AG04450 (cell line): ENCODE measurements around the gene PGC. TPM values are rescaled to one million over a fixed set of nuclear protein-coding genes. Genes with fewer than 3 reads are reported as not detected.

Experiments
- CTCF ChIA-PET: fragments of 300-600, 350-600 bp; formaldehyde crosslinking; extraction: SDS; loops from one replicate; lab custom pipeline; 2022; ENCODE audit warnings: antibody characterized with exemption, inconsistent platforms; lab: Charles Lee
- POLR2A ChIA-PET: fragments of 350-600 bp; formaldehyde crosslinking; extraction: SDS; loops from one replicate; lab custom pipeline; 2021; ENCODE audit warnings: antibody characterized with exemption, inconsistent platforms; lab: Yijun Ruan, JAX
- DNase-seq: peaks from one replicate; pipeline ENCODE4 v3.0.0-alpha.2; 2011; ENCODE audit warnings: low read depth, low spot score
- H3K27ac ChIP-seq: one replicate; pipeline ENCODE4 v1.5.1; 2012; ENCODE audit warnings: low read depth, low read length, control low read depth
- H3K27me3 ChIP-seq: one replicate; pipeline ENCODE4 v1.6.0; 2012; ENCODE audit warnings: low read length; ENCODE audit not compliant: control insufficient read depth, insufficient read depth
- H3K4me3 ChIP-seq: 2 replicates; pipeline ENCODE4 v1.5.1; 2011; ENCODE audit warnings: mild to moderate bottlenecking, low read depth, low read length, control low read depth
- H3K9me3 ChIP-seq: 2 replicates; pipeline ENCODE4 v1.5.1; 2012; ENCODE audit warnings: low read length; ENCODE audit not compliant: control insufficient read depth, insufficient read depth
- polyA plus RNA-seq: library from polyadenylated mRNA; depleted of rRNA; stranded (reverse); fragments of >200 nt; gene quantifications from 2 replicates; pipeline ENCODE4 v1.2.3, GENCODE V29; 2011
- TF ChIP-seq, protein P1 (sequence below): IDR thresholded peaks from 2 replicates; pipeline ENCODE4 v1.5.1; 2011; ENCODE audit warnings: low read depth, low read length, control low read depth, inconsistent platforms

Gene PGC
- polyA plus RNA-seq, 1 experiment, result not detected

DNA sequence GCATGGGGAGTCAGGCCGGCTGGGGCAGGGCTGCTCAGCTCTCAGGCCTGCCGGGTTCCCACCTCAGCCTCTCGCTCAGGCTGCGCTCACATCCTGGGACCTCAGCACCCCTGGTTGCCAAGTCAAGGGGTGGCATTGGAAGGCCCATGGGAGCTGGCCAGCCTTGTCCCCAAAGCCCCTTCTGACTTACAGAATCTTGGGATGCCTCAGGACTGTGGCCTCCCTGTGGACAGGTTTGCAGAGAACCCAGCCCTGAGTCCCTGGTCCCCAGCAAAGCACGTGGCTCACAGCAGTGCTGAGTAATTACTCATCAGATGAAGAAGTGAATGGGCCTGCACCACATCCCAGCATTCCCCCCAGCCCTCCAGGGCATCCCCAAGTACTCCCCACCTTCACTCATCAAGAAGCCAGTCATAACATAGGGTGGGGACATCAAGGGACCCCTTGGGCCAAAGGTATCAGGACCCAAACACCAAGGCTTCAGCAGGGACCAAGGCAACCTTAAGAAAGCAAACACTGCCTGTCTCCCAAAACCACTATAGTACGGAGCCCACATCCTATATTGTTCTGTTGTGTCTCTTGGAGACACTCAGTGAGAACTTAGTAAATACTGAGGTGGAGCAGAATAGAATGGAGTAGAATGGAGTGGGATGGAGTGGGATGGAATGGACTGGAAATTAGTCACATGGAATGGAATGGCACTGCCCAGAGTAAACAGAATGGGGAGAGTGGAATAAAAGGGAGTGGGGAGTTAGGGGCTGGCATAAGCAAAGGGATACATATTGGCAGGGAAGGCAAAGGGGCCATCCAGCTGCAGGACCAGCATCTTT is 3.6 kb downstream of the PGC start:
- TF ChIP-seq, protein P1, sequence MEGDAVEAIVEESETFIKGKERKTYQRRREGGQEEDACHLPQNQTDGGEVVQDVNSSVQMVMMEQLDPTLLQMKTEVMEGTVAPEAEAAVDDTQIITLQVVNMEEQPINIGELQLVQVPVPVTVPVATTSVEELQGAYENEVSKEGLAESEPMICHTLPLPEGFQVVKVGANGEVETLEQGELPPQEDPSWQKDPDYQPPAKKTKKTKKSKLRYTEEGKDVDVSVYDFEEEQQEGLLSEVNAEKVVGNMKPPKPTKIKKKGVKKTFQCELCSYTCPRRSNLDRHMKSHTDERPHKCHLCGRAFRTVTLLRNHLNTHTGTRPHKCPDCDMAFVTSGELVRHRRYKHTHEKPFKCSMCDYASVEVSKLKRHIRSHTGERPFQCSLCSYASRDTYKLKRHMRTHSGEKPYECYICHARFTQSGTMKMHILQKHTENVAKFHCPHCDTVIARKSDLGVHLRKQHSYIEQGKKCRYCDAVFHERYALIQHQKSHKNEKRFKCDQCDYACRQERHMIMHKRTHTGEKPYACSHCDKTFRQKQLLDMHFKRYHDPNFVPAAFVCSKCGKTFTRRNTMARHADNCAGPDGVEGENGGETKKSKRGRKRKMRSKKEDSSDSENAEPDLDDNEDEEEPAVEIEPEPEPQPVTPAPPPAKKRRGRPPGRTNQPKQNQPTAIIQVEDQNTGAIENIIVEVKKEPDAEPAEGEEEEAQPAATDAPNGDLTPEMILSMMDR, result no peak
- ChIA-PET POLR2A (no interaction called here), CTCF (no interaction called here)
- DNase-seq, result no peak
- H3K9me3 ChIP-seq, result no peaks in the 10 kb centered on the region
- H3K27ac ChIP-seq, result no peak overlapping the region
- H3K27me3 ChIP-seq, result peaks cover 12% of the 10 kb centered on the region
- H3K4me3 ChIP-seq, result no peak overlapping the region

DNA sequence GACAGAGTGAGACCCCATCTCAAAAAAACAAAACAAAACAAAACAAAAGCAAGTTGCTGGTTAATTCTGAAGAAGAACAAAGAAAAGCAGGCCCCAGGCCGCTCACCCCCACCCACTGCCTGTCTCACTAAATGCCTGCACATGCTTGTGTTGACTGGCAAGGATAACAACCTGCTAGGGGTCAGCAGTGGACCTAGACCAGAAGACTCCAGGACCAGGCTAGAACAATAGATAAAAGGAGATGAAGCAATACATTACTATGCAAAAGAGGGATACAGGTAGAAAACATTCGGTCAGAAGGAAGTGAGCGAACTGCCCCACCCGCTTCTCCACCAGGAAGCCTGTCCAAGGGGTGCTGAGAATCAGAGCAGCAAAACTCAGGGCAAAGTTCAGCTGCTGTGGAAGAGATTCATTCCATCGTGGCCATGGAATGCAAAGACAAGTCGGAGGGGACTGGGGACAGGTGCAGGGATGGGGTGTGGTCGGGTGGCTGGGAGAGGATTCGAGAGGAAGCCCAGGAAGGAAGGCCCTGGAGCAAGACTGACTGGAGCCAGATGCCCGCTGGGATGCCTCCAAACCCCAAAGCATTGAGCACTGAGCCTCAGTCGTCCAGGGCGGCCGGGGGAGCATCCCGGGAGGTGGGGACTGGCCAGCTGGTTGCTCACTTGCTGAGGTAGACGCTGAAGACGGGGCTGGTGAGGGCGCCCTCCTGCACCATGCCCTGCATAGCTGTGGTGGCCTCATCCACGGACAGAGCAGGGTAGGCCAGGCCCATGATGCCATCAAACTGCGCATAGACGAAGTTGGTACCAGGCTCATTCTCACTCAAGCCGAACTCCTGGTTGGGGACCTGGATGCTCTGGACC is 5.3 kb downstream of the PGC start:
- DNase-seq, result no peak
- TF ChIP-seq, protein P1, result no peak
- no peak overlapping the region for H3K4me3 ChIP-seq
- peaks cover 4% of the 10 kb centered on the region for H3K27me3 ChIP-seq
- no peaks in the 10 kb centered on the region for H3K9me3 ChIP-seq
- POLR2A ChIA-PET, result no interaction called here
- CTCF ChIA-PET, result no interaction called here
- H3K27ac ChIP-seq, result no peak overlapping the region

DNA sequence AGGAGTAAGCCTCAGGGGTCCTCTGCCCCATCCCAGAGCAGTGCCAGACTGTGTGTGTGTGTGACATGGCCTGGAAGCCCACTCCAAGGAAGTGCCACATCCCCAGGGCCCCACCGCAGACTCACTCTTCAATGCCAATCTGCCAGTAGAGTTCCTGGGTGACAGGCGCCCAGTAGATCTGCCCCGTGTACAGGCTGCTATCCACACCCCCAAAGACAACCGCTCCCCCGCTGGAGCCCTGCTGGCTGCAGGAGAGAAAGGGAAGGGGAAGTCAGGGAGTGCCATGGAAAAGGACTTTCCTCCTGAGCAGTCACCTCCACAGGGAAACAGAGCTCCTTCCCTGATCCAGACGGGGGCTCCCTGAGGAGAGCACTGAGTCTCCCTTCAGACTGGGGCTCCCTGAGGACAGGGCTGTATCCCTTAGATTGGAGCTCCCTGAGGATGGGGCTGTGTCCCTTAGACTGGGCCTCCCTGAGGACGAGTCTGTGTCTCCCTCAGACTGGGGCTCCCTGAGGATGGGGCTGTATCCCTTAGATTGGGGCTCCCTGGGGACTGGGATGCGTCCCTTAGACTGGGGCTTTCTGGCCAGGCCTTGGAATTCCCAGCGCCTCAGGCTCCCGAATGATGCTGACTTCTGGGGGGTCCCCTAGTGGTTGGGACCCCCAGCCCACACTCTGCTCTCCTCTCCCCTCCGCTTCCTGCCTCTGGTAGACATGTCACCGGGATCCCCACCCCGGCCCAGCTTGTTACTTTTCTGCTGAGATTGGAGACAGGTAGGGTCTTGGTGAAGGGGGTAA is 6.6 kb downstream of the PGC start:
- Histone ChIP-seq H3K27me3 (peaks cover 3% of the 10 kb centered on the region), H3K9me3 (no peaks in the 10 kb centered on the region), H3K4me3 (no peak overlapping the region), H3K27ac (no peak overlapping the region)
- TF ChIP-seq, protein P1, result no peak
- POLR2A ChIA-PET, result no interaction called here
- CTCF ChIA-PET, result interaction anchor here (0.5 to 0.7 kb wide), 2 partner anchors 29 to 35 kb away, joined by 3 read pairs; no protein-coding TSS in a partner anchor
- no peak for DNase-seq

DNA sequence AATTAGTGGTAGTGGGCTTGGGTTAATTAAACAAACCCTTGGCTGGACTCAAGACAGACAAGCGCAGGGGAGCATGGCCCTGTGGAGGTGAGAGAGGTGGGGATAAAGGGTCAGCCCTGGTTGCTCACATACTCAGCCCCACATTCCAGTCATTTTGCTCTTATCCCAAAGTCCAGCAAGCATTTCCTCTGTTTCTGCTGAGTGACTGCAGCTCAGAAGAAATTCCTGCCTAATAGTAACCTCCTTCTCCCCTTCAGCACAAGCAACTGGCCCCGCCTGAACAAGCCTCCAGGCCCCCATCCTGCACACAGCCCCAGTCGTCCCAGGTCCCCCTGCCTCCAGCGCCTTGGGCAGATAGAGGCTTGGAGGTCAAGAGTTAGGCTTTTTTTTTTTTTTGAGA is 8.2 kb downstream of the PGC start:
- no peak overlapping the region for H3K27ac ChIP-seq
- CTCF ChIA-PET, result no interaction called here
- peaks cover 3% of the 10 kb centered on the region for H3K27me3 ChIP-seq
- no peaks in the 10 kb centered on the region for H3K9me3 ChIP-seq
- TF ChIP-seq, protein P1, result no peak
- no peak for DNase-seq
- POLR2A ChIA-PET, result no interaction called here
- H3K4me3 ChIP-seq, result no peak overlapping the region
